SK-N-SH (cell line): Measurements from ENCODE around the gene SSNA1. TPM values are rescaled to one million over a fixed set of nuclear protein-coding genes. Genes with fewer than 3 reads are reported as not detected.

Source experiments
- CTCF ChIA-PET: fragments of 300-600, 350-600 bp; formaldehyde crosslinking; extraction: SDS; loops from one replicate; lab custom pipeline; 2021; lab: Yijun Ruan, JAX
- POLR2A ChIA-PET: fragments of 350-600 bp; sonication (Branson Sonifier 250); formaldehyde crosslinking; extraction: SDS; loops from one replicate; lab custom pipeline; 2020; ENCODE audit warnings: antibody characterized with exemption, inconsistent platforms; lab: Yijun Ruan, JAX
- DNase-seq: peaks from one replicate; pipeline ENCODE4 v3.0.0; 2012
- H2AFZ ChIP-seq: fragments of 200-600 bp; sonication (generic); 2 replicates; pipeline ENCODE4 v1.8.1; 2016; ENCODE audit warnings: antibody characterized with exemption, mild to moderate bottlenecking, low read depth
- H3F3A ChIP-seq: fragments of 200-600 bp; sonication (generic); replicated peaks from 2 replicates; pipeline ENCODE3; 2016; ENCODE audit warnings: antibody characterized with exemption, mild to moderate bottlenecking; ENCODE audit not compliant: insufficient read depth
- H3K27ac ChIP-seq, 2 experiments: fragments of 200-500 bp in 1 of 2; fragments of 200-600 bp in 1 of 2; sonication (Bioruptor generic) in 1 of 2; sonication (generic), shearing (Covaris generic) in 1 of 2; 2 replicates each; pipeline versions ENCODE4 v1.5.1 to v1.6.1; 2014 to 2016; ENCODE audit warnings: low read depth in 2 of 2, inconsistent platforms in 1 of 2, low read length in 1 of 2, mild to moderate bottlenecking in 1 of 2, mixed read lengths in 1 of 2
- H3K27me3 ChIP-seq: fragments of 200-600 bp; sonication (generic), shearing (Covaris generic); 2 replicates; pipeline ENCODE4 v1.6.1; 2016; ENCODE audit warnings: mixed run types; ENCODE audit not compliant: insufficient read depth
- H3K36me3 ChIP-seq, 2 experiments: fragments of 200-500 bp in 1 of 2; fragments of 200-600 bp in 1 of 2; sonication (Bioruptor generic) in 1 of 2; sonication (generic) in 1 of 2; replicated peaks in 1 of 2; 2 replicates each; pipeline versions ENCODE3 to v1.5.1; 2014 to 2016; ENCODE audit warnings: low read length in 1 of 2, mild to moderate bottlenecking in 1 of 2; ENCODE audit not compliant: insufficient read depth in 2 of 2, control insufficient read depth in 1 of 2
- H3K4me1 ChIP-seq, 2 experiments: fragments of 200-500 bp in 1 of 2; fragments of 200-600 bp in 1 of 2; sonication (Bioruptor generic) in 1 of 2; sonication (generic), shearing (Covaris generic) in 1 of 2; 2 replicates each; pipeline versions ENCODE4 v1.5.1 to v1.6.1; 2014 to 2016; ENCODE audit warnings: low read depth in 1 of 2, low read length in 1 of 2, mixed run types in 1 of 2; ENCODE audit not compliant: insufficient read depth in 2 of 2, control insufficient read depth in 1 of 2
- H3K4me2 ChIP-seq: fragments of 200-600 bp; sonication (generic), shearing (Covaris generic); 2 replicates; pipeline ENCODE4 v1.6.1; 2017; ENCODE audit warnings: mixed run types
- H3K4me3 ChIP-seq, 2 experiments: fragments of 200-500 bp in 1 of 2; fragments of 200-600 bp in 1 of 2; sonication (Bioruptor generic) in 1 of 2; sonication (generic), shearing (Covaris generic) in 1 of 2; 2 replicates each; pipeline versions ENCODE4 v1.5.1 to v1.8.1; 2014 to 2016; ENCODE audit warnings: low read depth in 2 of 2, inconsistent platforms in 1 of 2, low read length in 1 of 2, mild to moderate bottlenecking in 1 of 2, mixed read lengths in 1 of 2, moderate library complexity in 1 of 2
- H3K79me2 ChIP-seq: fragments of 200-600 bp; sonication (generic); 2 replicates; pipeline ENCODE4 v1.8.1; 2017; ENCODE audit warnings: mild to moderate bottlenecking; ENCODE audit not compliant: insufficient read depth
- H3K9ac ChIP-seq: fragments of 200-600 bp; sonication (generic); 2 replicates; pipeline ENCODE4 v1.6.1; 2017; ENCODE audit warnings: mixed run types
- H3K9me2 ChIP-seq: fragments of 200-600 bp; sonication (generic); 2 replicates; pipeline ENCODE4 v1.6.1; 2017; ENCODE audit warnings: mixed run types
- H3K9me3 ChIP-seq: fragments of 200-600 bp; sonication (generic); 2 replicates; pipeline ENCODE4 v1.6.1; 2017; ENCODE audit warnings: mixed run types, mild to moderate bottlenecking, moderate library complexity
- H4K20me1 ChIP-seq: fragments of 200-600 bp; sonication (generic); 2 replicates; pipeline ENCODE4 v1.6.1; 2017; ENCODE audit warnings: mild to moderate bottlenecking, mixed run types; ENCODE audit not compliant: insufficient read depth
- CHD2 ChIP-seq: fragments of 150-350 bp; IDR thresholded peaks from 2 replicates; pipeline ENCODE4 v1.6.1; 2018; ENCODE audit warnings: low read length; ENCODE audit not compliant: partially characterized antibody
- FOXJ3 ChIP-seq: sonication (generic); formaldehyde crosslinking; IDR thresholded peaks from 2 replicates; pipeline ENCODE4 v1.5.1; 2020; ENCODE audit warnings: mild to moderate bottlenecking, missing genetic modification reagents
- FOXM1 ChIP-seq: IDR thresholded peaks from 2 replicates; pipeline ENCODE4 v1.4.0; 2012; ENCODE audit warnings: low read depth, mild to moderate bottlenecking
- GABPA ChIP-seq: IDR thresholded peaks from 2 replicates; pipeline ENCODE4 v1.4.0; 2012; ENCODE audit warnings: low read depth, mild to moderate bottlenecking
- IRF3 ChIP-seq: fragments of 150-350 bp; IDR thresholded peaks from 2 replicates; pipeline ENCODE4 v1.6.1; 2016; ENCODE audit warnings: mild to moderate bottlenecking, low read depth, low read length
- JUND ChIP-seq: IDR thresholded peaks from 2 replicates; pipeline ENCODE4 v1.4.0; 2012
- MXI1 ChIP-seq: IDR thresholded peaks from 2 replicates; pipeline ENCODE4 v1.6.1; 2012; ENCODE audit warnings: mild to moderate bottlenecking, low read depth, low read length, improper control_type of control experiment
- NRF1 ChIP-seq: IDR thresholded peaks from 2 replicates; pipeline ENCODE4 v1.6.1; 2012; ENCODE audit warnings: low read depth, mild to moderate bottlenecking, low read length
- POLR2AphosphoS5 ChIP-seq: IDR thresholded peaks from 2 replicates; pipeline ENCODE4 v1.6.1; 2012; ENCODE audit warnings: low read depth, low read length
- RCOR1 ChIP-seq: fragments of 150-350 bp; IDR thresholded peaks from 2 replicates; pipeline ENCODE4 v1.6.1; 2017; ENCODE audit warnings: antibody characterized with exemption, low read length
- RFX5 ChIP-seq: IDR thresholded peaks from 2 replicates; pipeline ENCODE4 v1.6.1; 2012; ENCODE audit warnings: mild to moderate bottlenecking, improper control_type of control experiment, low read length
- RXRA ChIP-seq: IDR thresholded peaks from 2 replicates; pipeline ENCODE4 v1.4.0; 2012; ENCODE audit warnings: low read depth, mild to moderate bottlenecking, borderline replicate concordance
- SMC3 ChIP-seq: IDR thresholded peaks from 2 replicates; pipeline ENCODE4 v1.6.1; 2012; ENCODE audit warnings: low read depth, low read length, improper control_type of control experiment
- TAF1 ChIP-seq: IDR thresholded peaks from 2 replicates; pipeline ENCODE4 v1.6.1; 2012; ENCODE audit warnings: low read depth, mild to moderate bottlenecking, low read length, moderate library complexity, borderline replicate concordance
- TCF12 ChIP-seq: IDR thresholded peaks from 2 replicates; pipeline ENCODE4 v1.4.0; 2012
- USF1 ChIP-seq: IDR thresholded peaks from 2 replicates; pipeline ENCODE4 v1.4.0; 2012; ENCODE audit warnings: low read depth, borderline replicate concordance
- YY1 ChIP-seq: IDR thresholded peaks from 2 replicates; pipeline ENCODE4 v1.4.0; 2012; ENCODE audit warnings: low read depth, mild to moderate bottlenecking
- WGBS: methylation state at CpG from one replicate; pipeline ENCODE4 v1.1.6; 2017; ENCODE audit warnings: low lambda C conversion rate; 5-methylcytosine and 5-hydroxymethylcytosine counted together
- polyA plus RNA-seq, 3 experiments: library from polyadenylated mRNA; depleted of rRNA; stranded (reverse); fragments of >200 nt; gene quantifications; 2 replicates each; pipeline ENCODE4 v1.2.3, GENCODE V29; 2012
- TF ChIP-seq, protein P1 (sequence below): fragments of 150-350 bp; IDR thresholded peaks from 2 replicates; pipeline ENCODE4 v1.6.1; 2017; ENCODE audit warnings: antibody characterized with exemption, low read length, low read depth, borderline replicate concordance

SSNA1 gene
- polyA plus RNA-seq, 1 of the 3 experiments (the other 2 are of a cell fraction): 124 TPM

- Histone ChIP-seq H3K4me2 (no peak overlapping the region), H2AFZ (no peak overlapping the region), H3K4me1 (peaks cover 0 to 3% of the 10 kb centered on the region in 2 experiments; a peak in 1 of 4 replicates), H3K9me3 (no peaks in the 10 kb centered on the region), H4K20me1 (no peaks in the 10 kb centered on the region), H3K36me3 (no peaks in the 10 kb centered on the region), H3K27ac (no peak overlapping the region), H3K27me3 (no peaks in the 10 kb centered on the region), H3F3A (no peaks in the 10 kb centered on the region), H3K9ac (no peak overlapping the region), H3K4me3 (no peak overlapping the region)
- WGBS: 50% methylated on average over 14 of the region's 14 CpGs
- no peak for DNase-seq
- ChIA-PET CTCF (interaction anchor here (1.5 kb wide), 1 partner anchor 68 kb away, joined by 4 read pairs; the partner anchor contains the start of gene RNF224), POLR2A (no interaction called here)
- TF ChIP-seq RFX5 (no peak), SMC3 (no peak), TAF1 (no peak), IRF3 (no peak), RXRA (no peak), MXI1 (no peak), FOXJ3 (no peak), YY1 (no peak), FOXM1 (no peak), USF1 (no peak), POLR2AphosphoS5 (no peak), GABPA (no peak), TCF12 (no peak), RCOR1 (no peak), NRF1 (no peak), JUND (no peak), CHD2 (no peak)
- TF ChIP-seq, protein P1, sequence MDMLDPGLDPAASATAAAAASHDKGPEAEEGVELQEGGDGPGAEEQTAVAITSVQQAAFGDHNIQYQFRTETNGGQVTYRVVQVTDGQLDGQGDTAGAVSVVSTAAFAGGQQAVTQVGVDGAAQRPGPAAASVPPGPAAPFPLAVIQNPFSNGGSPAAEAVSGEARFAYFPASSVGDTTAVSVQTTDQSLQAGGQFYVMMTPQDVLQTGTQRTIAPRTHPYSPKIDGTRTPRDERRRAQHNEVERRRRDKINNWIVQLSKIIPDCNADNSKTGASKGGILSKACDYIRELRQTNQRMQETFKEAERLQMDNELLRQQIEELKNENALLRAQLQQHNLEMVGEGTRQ: no peak
- TF ChIP-seq, all 33 proteins: peak for 0
- no peaks in the 10 kb centered on the region for H3K9me2 ChIP-seq
- no peaks in the 10 kb centered on the region for H3K79me2 ChIP-seq
Observed at GRCh38 chr9:137159105-137160053, 29.1 kb upstream of the SSNA1 start.
